A673 (cell line): ENCODE measurements around the gene FRMD3.

Experiments
- EZH2 ChIP-seq: fragments of 200-600 bp; sonication (generic); IDR thresholded peaks from 2 replicates; pipeline ENCODE4 v1.6.1; 2017; ENCODE audit warnings: borderline replicate concordance, low read depth, mild to moderate bottlenecking, mixed read lengths, antibody characterized with exemption, low read length; ENCODE audit not compliant: poor library complexity, severe bottlenecking
- TF ChIP-seq, protein P1 (sequence below): fragments of 300-800, 200-600 bp; sonication (generic); conservative IDR thresholded peaks from 2 replicates; pipeline ENCODE4 v1.5.1; 2017; ENCODE audit warnings: low read depth, mild to moderate bottlenecking, antibody characterized with exemption, low read length, moderate library complexity, mixed read lengths

DNA sequence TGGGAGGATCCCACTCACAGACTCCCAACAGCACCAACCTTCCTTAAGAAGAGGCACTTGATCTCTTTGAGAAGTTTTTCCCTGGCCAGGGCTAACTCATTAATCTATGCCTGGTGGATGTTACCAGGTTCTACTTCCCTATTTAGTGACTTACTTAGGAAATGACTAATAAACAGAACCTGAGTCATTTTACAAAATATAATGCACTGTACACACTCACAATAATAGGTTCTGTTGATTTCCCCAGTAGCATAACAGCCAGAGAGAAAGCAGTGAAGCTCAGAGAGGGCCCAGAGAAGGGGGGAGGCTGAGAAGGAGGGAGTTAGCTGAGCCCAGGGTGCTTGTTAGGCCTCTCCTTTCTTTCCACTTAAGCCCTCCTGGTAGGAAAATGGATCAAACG lies 27.1 kb downstream of the FRMD3 start:
- TF ChIP-seq, protein P1, sequence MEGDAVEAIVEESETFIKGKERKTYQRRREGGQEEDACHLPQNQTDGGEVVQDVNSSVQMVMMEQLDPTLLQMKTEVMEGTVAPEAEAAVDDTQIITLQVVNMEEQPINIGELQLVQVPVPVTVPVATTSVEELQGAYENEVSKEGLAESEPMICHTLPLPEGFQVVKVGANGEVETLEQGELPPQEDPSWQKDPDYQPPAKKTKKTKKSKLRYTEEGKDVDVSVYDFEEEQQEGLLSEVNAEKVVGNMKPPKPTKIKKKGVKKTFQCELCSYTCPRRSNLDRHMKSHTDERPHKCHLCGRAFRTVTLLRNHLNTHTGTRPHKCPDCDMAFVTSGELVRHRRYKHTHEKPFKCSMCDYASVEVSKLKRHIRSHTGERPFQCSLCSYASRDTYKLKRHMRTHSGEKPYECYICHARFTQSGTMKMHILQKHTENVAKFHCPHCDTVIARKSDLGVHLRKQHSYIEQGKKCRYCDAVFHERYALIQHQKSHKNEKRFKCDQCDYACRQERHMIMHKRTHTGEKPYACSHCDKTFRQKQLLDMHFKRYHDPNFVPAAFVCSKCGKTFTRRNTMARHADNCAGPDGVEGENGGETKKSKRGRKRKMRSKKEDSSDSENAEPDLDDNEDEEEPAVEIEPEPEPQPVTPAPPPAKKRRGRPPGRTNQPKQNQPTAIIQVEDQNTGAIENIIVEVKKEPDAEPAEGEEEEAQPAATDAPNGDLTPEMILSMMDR = no peak
- TF ChIP-seq EZH2 = no peak
